ENCODE results near the gene SFXN2. TPM values are rescaled to one million over a fixed set of nuclear protein-coding genes. Genes with fewer than 3 reads are reported as not detected.
A peak's percentile ranks its signal among the peaks of the same experiment; 100 is the strongest.

The SFXN2 gene
- total and polyA plus RNA-seq, 7 donors: 0.66 to 11.6 (median 2.4) TPM

DNA sequence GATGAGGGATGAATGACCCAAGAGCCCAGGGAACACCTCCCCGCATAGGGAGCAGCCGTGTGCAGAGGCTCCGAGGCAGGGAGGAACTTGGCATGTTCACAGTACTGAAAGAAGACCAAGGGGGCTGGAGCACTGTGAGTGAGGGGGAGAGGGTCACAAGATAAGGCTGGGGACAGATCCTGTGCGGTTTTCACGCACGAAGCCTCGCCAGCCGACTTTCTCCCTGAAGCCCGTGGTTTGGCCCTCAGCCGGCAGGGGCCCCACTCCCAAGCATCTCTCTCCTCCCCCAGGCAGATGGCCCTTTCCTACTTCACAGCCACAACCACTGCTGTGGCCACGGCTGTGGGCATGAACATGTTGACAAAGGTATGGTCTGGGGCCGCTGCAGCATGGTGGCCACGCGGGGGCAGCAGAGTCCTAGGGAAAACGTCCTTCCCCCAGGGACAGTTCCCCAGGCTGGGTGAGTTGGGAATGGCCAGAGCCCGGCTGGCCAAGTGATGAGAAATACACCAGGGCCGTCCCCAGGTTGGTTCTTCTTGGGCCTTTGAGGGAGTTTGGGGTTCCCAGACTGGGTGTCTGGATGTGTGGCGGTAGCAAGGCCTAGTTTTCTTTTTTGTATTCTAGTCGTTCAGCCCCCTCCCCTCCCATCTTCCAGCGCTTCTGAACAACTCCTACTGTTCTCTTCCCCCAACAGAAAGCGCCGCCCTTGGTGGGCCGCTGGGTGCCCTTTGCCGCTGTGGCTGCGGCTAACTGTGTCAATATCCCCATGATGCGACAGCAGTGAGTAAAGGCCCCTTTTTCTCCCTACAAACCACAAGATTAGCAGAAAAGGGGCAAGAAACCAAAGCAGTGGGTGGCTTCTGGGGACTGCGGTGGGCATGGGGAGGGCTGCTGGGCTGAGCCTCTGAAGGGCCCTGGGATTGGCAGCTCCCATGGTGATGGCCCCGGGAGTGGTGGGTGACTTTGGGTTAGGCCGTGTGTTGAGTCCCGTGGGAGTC is 14.9 kb downstream of the SFXN2 start:
- H3K4me3 ChIP-seq: no peak overlapping the region
- DNase-seq: peak; percentile 94
- H3K27me3 ChIP-seq: no peaks in the 10 kb centered on the region
- 60 to 63% methylated on average over 30 of the region's 30 CpGs for WGBS, 2 donors
- TF ChIP-seq EP300 (IDR thresholded peaks at IDR 0.05) (no peak), CTCF (IDR thresholded peaks at IDR 0.05) (peak; percentile 89 to 92 (median 91)), POLR2AphosphoS5 (IDR thresholded peaks at IDR 0.05) (peak in 1 of 4 donors; percentile 12)
- intact Hi-C loops (cut with DNase I): loop anchor here (1.0 to 10.0 kb wide), 4 partner anchors 108 to 515 kb away; partner anchors contain the start of genes CYP17A1 and RPEL1
- no peaks in the 10 kb centered on the region for H3K9me3 ChIP-seq
- H3K36me3 ChIP-seq: peaks cover 0 to 22% (median 0%) of the 10 kb centered on the region in 4 donors
- peak overlapping the region in 1 of 4 donors; percentile 2 for H3K27ac ChIP-seq
- H3K4me1 ChIP-seq: peaks cover 0 to 11% (median 3%) of the 10 kb centered on the region in 4 donors

- no peaks in the 10 kb centered on the region for H3K27me3 ChIP-seq
- TF ChIP-seq EP300 (IDR thresholded peaks at IDR 0.05) (no peak), POLR2AphosphoS5 (IDR thresholded peaks at IDR 0.05) (no peak), POLR2A (IDR thresholded peaks at IDR 0.05) (no peak), CTCF (IDR thresholded peaks at IDR 0.05) (no peak)
- H3K4me1 ChIP-seq: peaks cover 0 to 11% (median 3%) of the 10 kb centered on the region in 4 donors
- H3K36me3 ChIP-seq: peaks cover 0 to 22% (median 0%) of the 10 kb centered on the region in 4 donors
- intact Hi-C loops (cut with DNase I): loop anchor here (10.0 kb wide), 1 partner anchor 323 kb away; no protein-coding TSS in a partner anchor
- H3K27ac ChIP-seq: no peak overlapping the region
- DNase-seq: no peak
- H3K4me3 ChIP-seq: no peak overlapping the region
- 83 to 87% methylated on average over 5 of the region's 5 CpGs for WGBS, 2 donors
- H3K9me3 ChIP-seq: no peaks in the 10 kb centered on the region
Measured at GRCh38 chr10:102731222-102731800, 16.9 kb downstream of the SFXN2 start.

DNA sequence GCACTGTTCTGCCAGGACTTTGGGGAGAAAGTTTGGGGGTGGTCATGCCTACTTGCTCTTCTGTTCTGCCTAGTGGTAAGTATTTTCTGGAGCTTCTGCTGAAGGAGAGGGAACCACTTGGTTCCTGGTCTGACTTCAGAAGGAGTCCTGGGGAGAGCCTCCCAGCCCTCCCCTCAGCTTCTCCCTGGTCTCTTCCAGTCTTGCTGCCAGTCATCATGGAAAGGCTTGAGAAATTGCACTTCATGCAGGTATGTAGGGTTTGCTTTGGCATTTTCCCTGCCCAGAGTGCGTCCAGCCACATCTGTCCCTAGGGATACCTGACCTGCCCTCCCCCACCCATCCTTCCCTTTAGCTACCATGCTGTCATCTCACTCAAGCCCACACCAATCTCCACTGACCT is 18.2 kb downstream of the SFXN2 start:
- TF ChIP-seq EP300 (IDR thresholded peaks at IDR 0.05): no peak
- no peak for TF ChIP-seq POLR2AphosphoS5 (IDR thresholded peaks at IDR 0.05)
- TF ChIP-seq POLR2A (IDR thresholded peaks at IDR 0.05): no peak
- no peak for TF ChIP-seq CTCF (IDR thresholded peaks at IDR 0.05)
- Histone ChIP-seq H3K27me3 (no peaks in the 10 kb centered on the region), H3K9me3 (no peaks in the 10 kb centered on the region), H3K36me3 (peaks cover 0 to 13% (median 0%) of the 10 kb centered on the region in 4 donors), H3K4me3 (no peak overlapping the region), H3K4me1 (peaks cover 0 to 11% (median 3%) of the 10 kb centered on the region in 4 donors), H3K27ac (no peak overlapping the region)
- intact Hi-C loops (cut with DNase I): loop anchor here (10.0 kb wide), 1 partner anchor 322 kb away; no protein-coding TSS in a partner anchor
- no peak for DNase-seq
- 0 to 59% methylated on average over 1 of the region's 1 CpG for WGBS, 2 donors

DNA sequence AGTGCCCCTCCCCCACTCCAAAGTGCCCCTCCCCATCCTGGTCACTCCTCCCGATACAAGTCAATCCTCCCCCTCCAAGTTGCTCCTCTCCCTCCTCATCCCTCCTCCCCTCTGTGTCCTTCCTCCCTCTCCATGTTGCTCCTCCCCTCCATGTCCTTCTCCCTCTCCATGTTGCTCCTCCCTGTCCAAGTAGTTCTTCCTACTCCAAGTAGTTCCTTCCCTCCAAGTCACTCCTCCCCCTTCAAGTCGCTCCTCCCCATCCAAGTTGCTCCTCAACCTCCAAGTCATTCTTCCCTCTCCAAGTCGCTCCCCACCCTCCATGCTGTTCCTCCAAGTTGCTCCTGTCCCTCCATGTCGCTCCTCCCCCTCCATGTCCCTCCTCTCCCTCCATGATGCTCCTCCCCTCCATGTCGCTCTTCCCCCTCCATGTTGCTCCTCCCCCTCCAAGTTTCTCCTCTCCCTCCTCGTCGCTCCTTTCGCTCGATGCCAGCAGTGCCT is 20.7 kb downstream of the SFXN2 start:
- Histone ChIP-seq H3K4me1 (no peaks in the 10 kb centered on the region), H3K27me3 (no peaks in the 10 kb centered on the region), H3K36me3 (peaks cover 0 to 6% (median 0%) of the 10 kb centered on the region in 4 donors), H3K4me3 (no peak overlapping the region), H3K27ac (no peak overlapping the region), H3K9me3 (no peaks in the 10 kb centered on the region)
- TF ChIP-seq CTCF (IDR thresholded peaks at IDR 0.05) (no peak), EP300 (IDR thresholded peaks at IDR 0.05) (no peak), POLR2A (IDR thresholded peaks at IDR 0.05) (no peak), POLR2AphosphoS5 (IDR thresholded peaks at IDR 0.05) (no peak)
- WGBS, 2 donors: 83 to 88% methylated on average over 9 of the region's 9 CpGs
- intact Hi-C loops (cut with DNase I): loop anchor here (10.0 kb wide), 1 partner anchor 320 kb away; no protein-coding TSS in a partner anchor
- DNase-seq: peak; percentile 76

Measured in sigmoid colon (tissue), 7 donors.